Measurements from ENCODE around the gene MRPL38. TPM values are rescaled to one million over a fixed set of nuclear protein-coding genes. Genes with fewer than 3 reads are reported as not detected.

Gene MRPL38
- polyA plus RNA-seq, 2 of the 4 experiments (the other 2 are of a cell fraction) = 53.5 to 102 TPM

- ChIA-PET POLR2A (interaction anchor here (1.0 to 4.9 kb wide), 9 partner anchors 11 to 113 kb away, joined by 3 to 52 read pairs (median 9); partner anchors contain the start of genes GALK1, MRPL38, TRIM65 and UNK), CTCF (interaction anchor here (0.6 to 22.8 kb wide), 42 partner anchors 10 to 502 kb away, joined by 3 to 513 read pairs (median 4); partner anchors contain the start of genes GALK1, MRPL38, TRIM65 and UNK)
- DNase-seq (ENCODE audit: low read depth in 1 of 2, low spot score in 1 of 2) (peak in 1 of 2 experiments; percentile 86), FAIRE-seq (no peak), ATAC-seq (peak; percentile 60 to 72)
- TF ChIP-seq E2F6 (IDR thresholded peaks at IDR 0.05; ENCODE audit: borderline replicate concordance, low read depth) = peak; percentile 11
- no peak for TF ChIP-seq SMC3 (IDR thresholded peaks at IDR 0.05)
- no peak for TF ChIP-seq ZC3H11A (IDR thresholded peaks at IDR 0.05)
- no peak for TF ChIP-seq NPAS2 (CRISPR knock-in tag; IDR thresholded peaks at IDR 0.05; ENCODE audit: borderline replicate concordance)
- TF ChIP-seq CTCF (IDR thresholded peaks at IDR 0.05) = peak; percentile 37
- TF ChIP-seq MAX (IDR thresholded peaks at IDR 0.05) = peak; percentile 54; the same call in 1 of the 2 replicates
- no peak for TF ChIP-seq SREBF2 (IDR thresholded peaks at IDR 0.05)
- peak; percentile 22; the same call in 1 of the 2 replicates for TF ChIP-seq HMGXB4 (CRISPR knock-in tag; IDR thresholded peaks at IDR 0.05; ENCODE audit: borderline replicate concordance)
- no peak for TF ChIP-seq ESRRA (IDR thresholded peaks at IDR 0.05; ENCODE audit: borderline replicate concordance, low read length)
- peak; percentile 18; the same call in 1 of the 2 replicates for TF ChIP-seq POLR2A (IDR thresholded peaks at IDR 0.05; ENCODE audit: low read length)
- peak; percentile 83 for TF ChIP-seq MYC (IDR thresholded peaks at IDR 0.05; ENCODE audit: borderline replicate concordance, low read length)
- no peak; a peak in 1 of 5 replicates for TF ChIP-seq RAD21 (conservative IDR thresholded peaks at IDR 0.05 in 1 of 2, IDR thresholded peaks at IDR 0.05 in 1 of 2)
- Histone ChIP-seq H3K4me3 (peak overlapping the region; percentile 85), H3K27ac (peak overlapping the region; percentile 92 to 94), H3K4me1 (peaks cover 36% of the 10 kb centered on the region), H3K9me3 (no peaks in the 10 kb centered on the region), H3K4me2 (peak overlapping the region; percentile 93)
- WGBS (ENCODE audit: missing lambda C conversion rate) = 0% methylated on average over 44 of the region's 56 CpGs
These were observed 26.9 kb downstream of the MRPL38 start for GRCh38 chr17:75877752-75878173.

- no peaks in the 10 kb centered on the region for H3K9me3 ChIP-seq
- peak overlapping the region; percentile 93 for H3K4me2 ChIP-seq
- DNase-seq (ENCODE audit: low read depth in 1 of 2, low spot score in 1 of 2) (peak; percentile 85 to 95), FAIRE-seq (no peak), ATAC-seq (peak; percentile 46 to 66)
- 1% methylated on average over 40 of the region's 41 CpGs for WGBS (ENCODE audit: missing lambda C conversion rate)
- H3K4me3 ChIP-seq = peak overlapping the region; percentile 85
- ChIA-PET CTCF (interaction anchor here (0.6 to 22.8 kb wide), 37 partner anchors 10 to 501 kb away, joined by 3 to 513 read pairs (median 5); partner anchors contain the start of genes GALK1, MRPL38, TRIM65 and UNK), POLR2A (interaction anchor here (1.0 to 4.9 kb wide), 7 partner anchors 19 to 101 kb away, joined by 3 to 52 read pairs (median 18); partner anchors contain the start of genes MRPL38, TRIM65, UNK and WBP2)
- peaks cover 43% of the 10 kb centered on the region for H3K4me1 ChIP-seq
- peak overlapping the region; percentile 92 to 94 for H3K27ac ChIP-seq
- TF ChIP-seq EP300 (IDR thresholded peaks at IDR 0.05) (peak in 1 of 2 experiments; percentile 42; a peak in 1 of 5 replicates), PBX3 (IDR thresholded peaks at IDR 0.05) (peak; percentile 73; the same call in 1 of the 2 replicates), CEBPB (IDR thresholded peaks at IDR 0.05) (no peak), ATOH8 (CRISPR knock-in tag; IDR thresholded peaks at IDR 0.05; ENCODE audit: low read depth) (peak; percentile 86), JUN (IDR thresholded peaks at IDR 0.05) (peak in 1 of 2 experiments; percentile 55; a peak in 2 of 5 replicates), BCL3 (IDR thresholded peaks at IDR 0.05) (0 out of 3 replicates have a peak, but pooled peaks have one; percentile 56), POLR2AphosphoS2 (conservative IDR thresholded peaks at IDR 0.05; ENCODE audit: low read length) (no peak), MAZ (IDR thresholded peaks at IDR 0.05; ENCODE audit: borderline replicate concordance, low read depth, low read length) (peak; percentile 95), USF2 (IDR thresholded peaks at IDR 0.05) (no peak), SREBF2 (IDR thresholded peaks at IDR 0.05) (no peak), FOSL2 (IDR thresholded peaks at IDR 0.05) (peak; percentile 66), FOSL2 (CRISPR knock-in tag; IDR thresholded peaks at IDR 0.05) (peak; percentile 96), MAFK (IDR thresholded peaks at IDR 0.05; ENCODE audit: partially characterized antibody) (peak; percentile 62), MYC (IDR thresholded peaks at IDR 0.05; ENCODE audit: borderline replicate concordance, low read length) (peak; percentile 76; the same call in 1 of the 2 replicates), SMC3 (IDR thresholded peaks at IDR 0.05) (peak; percentile 39; the same call in 2 of the 3 replicates)
These were observed 27.5 kb downstream of the MRPL38 start for GRCh38 chr17:75876938-75877751.

Measured in A549 (cell line).